GM06990 (cell line): ENCODE measurements around the gene SEPHS2.
A peak's percentile ranks its signal among the peaks of the same experiment; 100 is the strongest.
"Not testable (repeated sequence)": the region's sequence is repeated elsewhere in the genome, so short reads cannot be mapped to it uniquely, and the experiment has no call there.

Source experiments
- DNase-seq: peaks from one replicate; pipeline ENCODE4 v3.0.0-alpha.2; 2011; ENCODE audit not compliant: insufficient read length; ENCODE audit errors: extremely low read depth
- H3K27me3 ChIP-seq: replicated peaks from 2 replicates; pipeline ENCODE4 v1.6.0; 2011; ENCODE audit warnings: low read length; ENCODE audit not compliant: control insufficient read depth, insufficient read depth
- H3K36me3 ChIP-seq: 2 replicates; pipeline ENCODE4 v1.5.1; 2011; ENCODE audit warnings: low read length; ENCODE audit not compliant: control insufficient read depth, insufficient read depth
- H3K4me3 ChIP-seq: replicated peaks from 2 replicates; pipeline ENCODE4 v1.5.1; 2011; ENCODE audit warnings: low read depth, mild to moderate bottlenecking, control low read depth, low read length
- TF ChIP-seq, protein P1 (sequence below): IDR thresholded peaks from 2 replicates; pipeline ENCODE4 v1.5.1; 2011; ENCODE audit warnings: low read length, control low read depth, mild to moderate bottlenecking, inconsistent platforms; ENCODE audit not compliant: insufficient read depth, poor library complexity, severe bottlenecking

The SEPHS2 gene

DNA sequence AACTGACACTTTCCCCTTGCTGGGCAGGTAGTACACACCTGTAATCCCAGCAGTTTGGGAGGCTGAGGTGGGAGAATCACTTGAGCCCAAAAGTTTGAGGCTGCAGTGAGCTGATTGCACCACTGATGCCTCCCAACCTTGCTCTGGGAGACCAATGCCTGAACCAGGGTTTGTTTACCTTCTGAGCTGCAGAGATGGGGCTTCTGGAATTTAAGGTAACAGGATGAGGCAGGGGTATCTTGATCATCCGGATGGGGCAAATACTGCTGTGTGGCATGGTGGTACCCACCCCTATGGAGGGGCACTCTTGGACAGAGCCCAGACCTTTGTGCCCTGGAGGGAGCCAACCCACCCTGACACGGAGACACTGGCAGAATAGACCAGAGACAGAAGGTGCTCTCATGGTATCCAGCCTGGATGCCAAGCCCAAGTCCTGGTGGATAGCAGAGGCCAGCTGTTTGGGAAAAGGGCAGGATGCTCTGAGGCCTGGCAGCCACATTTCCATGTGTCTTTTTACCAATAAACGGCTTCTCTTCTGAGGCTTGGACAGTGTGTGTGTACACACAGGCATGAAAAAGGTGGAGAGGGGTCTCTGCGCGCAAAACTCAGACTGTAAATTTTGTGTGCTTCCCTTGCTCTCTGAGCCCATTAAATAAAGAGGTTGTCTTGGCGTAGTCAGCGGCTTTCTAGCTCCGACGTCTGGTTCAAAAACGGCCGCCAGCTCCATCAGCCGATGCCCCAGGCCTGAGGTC lies 46.1 kb downstream of the SEPHS2 start:
- no peaks in the 10 kb centered on the region for H3K27me3 ChIP-seq
- no peak for DNase-seq
- TF ChIP-seq, protein P1, sequence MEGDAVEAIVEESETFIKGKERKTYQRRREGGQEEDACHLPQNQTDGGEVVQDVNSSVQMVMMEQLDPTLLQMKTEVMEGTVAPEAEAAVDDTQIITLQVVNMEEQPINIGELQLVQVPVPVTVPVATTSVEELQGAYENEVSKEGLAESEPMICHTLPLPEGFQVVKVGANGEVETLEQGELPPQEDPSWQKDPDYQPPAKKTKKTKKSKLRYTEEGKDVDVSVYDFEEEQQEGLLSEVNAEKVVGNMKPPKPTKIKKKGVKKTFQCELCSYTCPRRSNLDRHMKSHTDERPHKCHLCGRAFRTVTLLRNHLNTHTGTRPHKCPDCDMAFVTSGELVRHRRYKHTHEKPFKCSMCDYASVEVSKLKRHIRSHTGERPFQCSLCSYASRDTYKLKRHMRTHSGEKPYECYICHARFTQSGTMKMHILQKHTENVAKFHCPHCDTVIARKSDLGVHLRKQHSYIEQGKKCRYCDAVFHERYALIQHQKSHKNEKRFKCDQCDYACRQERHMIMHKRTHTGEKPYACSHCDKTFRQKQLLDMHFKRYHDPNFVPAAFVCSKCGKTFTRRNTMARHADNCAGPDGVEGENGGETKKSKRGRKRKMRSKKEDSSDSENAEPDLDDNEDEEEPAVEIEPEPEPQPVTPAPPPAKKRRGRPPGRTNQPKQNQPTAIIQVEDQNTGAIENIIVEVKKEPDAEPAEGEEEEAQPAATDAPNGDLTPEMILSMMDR, result no peak
- H3K36me3 ChIP-seq, result peaks cover 4% of the 10 kb centered on the region
- H3K4me3 ChIP-seq, result peak overlapping the region; percentile 64

DNA sequence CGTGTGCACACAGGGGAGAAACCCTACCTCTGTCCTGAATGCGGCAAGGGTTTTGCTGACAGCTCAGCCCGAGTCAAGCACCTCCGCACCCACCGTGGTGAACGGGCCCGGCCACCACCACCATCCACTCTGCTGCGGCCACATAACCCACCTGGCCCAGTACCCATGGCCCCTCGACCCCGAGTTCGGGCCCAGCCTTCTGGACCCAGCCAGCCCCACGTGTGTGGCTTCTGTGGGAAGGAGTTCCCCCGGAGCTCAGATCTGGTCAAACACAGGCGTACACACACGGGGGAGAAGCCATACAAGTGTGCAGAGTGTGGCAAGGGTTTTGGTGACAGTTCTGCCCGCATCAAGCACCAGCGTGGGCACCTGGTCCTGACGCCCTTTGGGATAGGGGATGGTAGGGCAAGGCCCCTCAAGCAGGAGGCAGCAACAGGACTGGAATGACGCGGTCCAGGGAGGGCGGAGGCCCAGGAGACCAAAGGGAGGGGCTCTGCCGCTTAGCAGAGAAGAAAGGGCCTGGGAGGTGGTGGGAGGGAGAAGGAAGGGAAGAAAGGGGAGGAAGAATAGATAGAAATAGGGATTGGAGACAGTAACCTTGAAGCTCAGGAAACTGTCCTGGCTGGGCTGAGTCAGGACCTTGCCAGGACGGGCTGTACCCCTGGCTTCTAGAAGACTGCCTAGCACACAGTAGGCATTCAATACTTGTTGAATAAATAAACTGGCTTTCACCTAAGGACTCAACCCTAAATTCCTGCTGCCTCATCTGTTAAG lies 46.8 kb downstream of the SEPHS2 start:
- DNase-seq, result no peak
- H3K4me3 ChIP-seq, result no peak overlapping the region

DNA sequence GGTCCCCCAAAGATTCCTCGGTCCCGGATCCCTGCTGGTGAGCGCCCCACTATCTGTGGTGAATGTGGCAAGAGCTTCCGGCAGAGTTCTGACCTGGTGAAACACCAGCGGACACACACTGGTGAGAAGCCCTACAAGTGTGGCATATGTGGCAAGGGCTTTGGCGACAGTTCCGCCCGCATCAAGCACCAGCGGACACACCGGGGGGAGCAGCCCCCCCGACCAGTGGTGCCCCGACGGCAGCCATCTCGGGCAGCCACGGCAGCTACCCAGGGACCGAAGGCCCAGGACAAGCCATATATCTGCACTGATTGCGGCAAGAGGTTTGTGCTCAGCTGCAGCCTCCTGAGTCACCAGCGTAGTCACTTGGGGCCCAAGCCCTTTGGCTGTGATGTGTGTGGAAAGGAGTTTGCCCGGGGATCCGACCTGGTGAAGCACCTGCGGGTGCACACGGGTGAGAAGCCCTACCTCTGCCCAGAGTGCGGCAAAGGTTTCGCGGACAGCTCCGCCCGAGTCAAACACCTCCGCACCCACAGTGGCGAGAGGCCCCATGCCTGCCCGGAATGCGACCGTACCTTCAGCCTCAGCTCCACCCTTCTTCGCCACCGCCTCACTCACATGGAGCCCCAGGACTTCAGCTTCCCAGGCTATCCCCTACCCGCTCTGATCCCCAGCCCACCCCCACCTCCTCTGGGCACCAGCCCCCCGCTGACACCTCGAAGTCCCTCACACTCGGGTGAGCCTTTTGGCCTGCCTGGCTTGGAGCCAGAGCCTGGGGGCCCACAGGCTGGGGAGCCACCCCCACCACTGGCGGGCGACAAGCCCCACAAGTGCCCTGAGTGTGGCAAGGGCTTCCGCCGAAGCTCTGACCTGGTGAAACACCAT lies 47.7 kb downstream of the SEPHS2 start:
- no peak for DNase-seq
- Histone ChIP-seq H3K4me3 (no peak overlapping the region), H3K36me3 (peaks cover 4% of the 10 kb centered on the region), H3K27me3 (no peaks in the 10 kb centered on the region)
- TF ChIP-seq, protein P1, result no peak

More for the DNA sequence above, 46.8 kb downstream of the SEPHS2 start:
- H3K27me3 ChIP-seq, result no peaks in the 10 kb centered on the region
- peaks cover 4% of the 10 kb centered on the region for H3K36me3 ChIP-seq
- TF ChIP-seq, protein P1, result no peak

DNA sequence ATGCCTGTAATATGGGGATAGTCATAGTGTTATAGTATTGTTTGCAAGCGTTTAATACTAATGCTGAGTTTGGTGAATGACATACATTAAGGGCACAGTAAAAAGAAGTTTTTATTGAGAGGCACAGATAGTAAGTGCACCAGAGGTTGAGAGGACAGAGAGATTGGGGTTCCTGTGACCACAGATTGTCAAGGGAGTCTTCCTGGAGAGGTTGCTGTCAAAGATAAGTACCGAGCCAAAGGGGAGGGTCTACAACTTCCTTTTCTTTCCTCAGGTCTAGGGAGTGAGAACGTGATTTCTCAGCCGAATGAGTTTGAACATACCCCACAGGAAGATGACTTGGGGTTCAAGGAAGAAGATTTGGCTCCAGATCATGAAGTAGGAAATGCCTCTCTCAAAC lies 48.6 kb downstream of the SEPHS2 start:
- H3K36me3 ChIP-seq, result peaks cover 4% of the 10 kb centered on the region
- H3K27me3 ChIP-seq, result no peaks in the 10 kb centered on the region
- no peak for DNase-seq
- TF ChIP-seq, protein P1, result no peak
- no peak overlapping the region for H3K4me3 ChIP-seq

DNA sequence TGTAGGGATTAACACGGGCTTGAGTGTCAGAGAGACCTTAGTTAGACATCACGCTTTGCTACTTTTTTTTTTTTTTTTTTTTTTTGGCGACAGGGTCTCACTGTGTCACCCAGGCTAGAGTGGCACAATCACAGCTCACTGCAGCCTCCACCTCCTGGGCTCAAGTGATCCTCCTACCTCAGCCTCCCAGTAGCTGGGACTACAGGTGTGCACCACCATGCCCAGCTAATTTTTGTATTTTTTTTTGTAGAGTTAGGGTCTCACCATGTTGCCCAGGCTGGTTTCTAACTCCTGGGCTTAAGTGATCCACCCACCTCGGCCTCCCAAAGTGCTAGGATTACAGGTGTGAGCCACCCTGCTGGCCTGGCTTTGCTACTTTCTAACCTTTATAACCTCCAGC lies 49.0 kb downstream of the SEPHS2 start:
- DNase-seq, H3K36me3 ChIP-seq, H3K27me3 ChIP-seq: not testable (repeated sequence)
- H3K4me3 ChIP-seq, result peak overlapping the region; percentile 83; the same call in 1 of the 2 replicates
